Chondrocyte (in vitro differentiated cells): ENCODE results near the gene SLC66A3. TPM values are rescaled to one million over a fixed set of nuclear protein-coding genes. Genes with fewer than 3 reads are reported as not detected.

Source experiments
- DNase-seq: peaks from one replicate; pipeline ENCODE4 v3.0.0; 2021; ENCODE audit warnings: mixed read lengths, low spot score
- H3K27ac Mint-ChIP-seq: one replicate; pipeline ENCODE4 v1.8.0; 2021; ENCODE audit warnings: mild to moderate bottlenecking, moderate library complexity, mixed read lengths; ENCODE audit not compliant: unreplicated experiment
- H3K27me3 Mint-ChIP-seq: 2 replicates; pipeline ENCODE4 v1.8.0; 2021; ENCODE audit warnings: low read depth, mixed read lengths
- H3K36me3 Mint-ChIP-seq: 2 replicates; pipeline ENCODE4 v1.8.0; 2021; ENCODE audit warnings: low read depth, mixed read lengths
- H3K4me1 Mint-ChIP-seq: 2 replicates; pipeline ENCODE4 v1.8.0; 2021; ENCODE audit warnings: low read depth, mild to moderate bottlenecking, mixed read lengths
- H3K4me3 Mint-ChIP-seq: one replicate; pipeline ENCODE4 v1.8.0; 2021; ENCODE audit warnings: mild to moderate bottlenecking, moderate library complexity, mixed read lengths; ENCODE audit not compliant: unreplicated experiment
- H3K9me3 Mint-ChIP-seq: 2 replicates; pipeline ENCODE4 v1.8.0; 2021; ENCODE audit warnings: low read depth, mixed read lengths
- CTCF ChIP-seq: fragments of 200-600 bp; sonication (generic); IDR thresholded peaks from 2 replicates; pipeline ENCODE4 v1.5.0; 2021; ENCODE audit warnings: antibody characterized with exemption, mild to moderate bottlenecking, moderate library complexity
- total RNA-seq: library from RNA; stranded (reverse); gene quantifications from 3 replicates; pipeline ENCODE4 v1.2.1, GENCODE V29; 2021

The SLC66A3 gene
- total RNA-seq, 1 donor from 2014 or later: 29.3 TPM

GRCh38 chr2:11224887-11225286, 69.6 kb downstream of the SLC66A3 start:
- H3K4me1 Mint-ChIP-seq: no peaks in the 10 kb centered on the region
- no peaks in the 10 kb centered on the region for H3K9me3 Mint-ChIP-seq
- H3K4me3 Mint-ChIP-seq: no peak overlapping the region
- H3K36me3 Mint-ChIP-seq: peaks cover 8% of the 10 kb centered on the region
- no peak overlapping the region for H3K27ac Mint-ChIP-seq
- H3K27me3 Mint-ChIP-seq: no peaks in the 10 kb centered on the region
- no peak for DNase-seq
- TF ChIP-seq CTCF: no peak

GRCh38 chr2:11227595-11227994, 72.3 kb downstream of the SLC66A3 start:
- no peak overlapping the region for H3K27ac Mint-ChIP-seq
- no peak for DNase-seq
- H3K4me1 Mint-ChIP-seq: no peaks in the 10 kb centered on the region
- no peaks in the 10 kb centered on the region for H3K27me3 Mint-ChIP-seq
- no peak overlapping the region for H3K4me3 Mint-ChIP-seq
- H3K36me3 Mint-ChIP-seq: peaks cover 2% of the 10 kb centered on the region
- no peaks in the 10 kb centered on the region for H3K9me3 Mint-ChIP-seq
- no peak for TF ChIP-seq CTCF

Other genes with a start within 250 kb of the SLC66A3 start
- gene KCNF1, start 243.5 kb upstream of the SLC66A3 start, total RNA-seq: not detected in 3 replicates
- gene ROCK2, start 189.2 kb downstream of the SLC66A3 start, total RNA-seq: 48.6 to 62.3 TPM (median 61.4 TPM) in 3 replicates